MCF 10A (cell line): Measurements from ENCODE around the gene WASF2. TPM values are rescaled to one million over a fixed set of nuclear protein-coding genes. Genes with fewer than 3 reads are reported as not detected.

Experiments
- BruUV-seq: library from RNA; stranded (reverse); fragments of 400-500 nt; replicated peaks from 2 replicates; lab custom pipeline; 2021; lab: Mats Ljungman, UMichigan
- CTCF ChIA-PET: fragments of 300-600 bp; sonication (Branson Sonifier 250); formaldehyde crosslinking; extraction: SDS; loops from one replicate; lab custom pipeline; 2021; ENCODE audit warnings: antibody characterized with exemption, inconsistent platforms; lab: Yijun Ruan, JAX
- POLR2A ChIA-PET: fragments of 300-600, 350-650 bp; sonication (Branson Sonifier 250); formaldehyde crosslinking; extraction: SDS; loops from one replicate; lab custom pipeline; 2020; ENCODE audit warnings: antibody characterized with exemption, inconsistent platforms; lab: Yijun Ruan, JAX
- DNase-seq: peaks from one replicate; pipeline ENCODE4 v3.0.0-alpha.2; 2018; ENCODE audit not compliant: unreplicated experiment
- H3K27ac Mint-ChIP-seq: one replicate; pipeline ENCODE4 v1.8.0; 2022; ENCODE audit warnings: mild to moderate bottlenecking, low read depth, mixed read lengths; ENCODE audit not compliant: unreplicated experiment
- H3K27me3 Mint-ChIP-seq: one replicate; pipeline ENCODE4 v1.8.0; 2022; ENCODE audit warnings: mixed read lengths; ENCODE audit not compliant: insufficient read depth, unreplicated experiment
- H3K36me3 Mint-ChIP-seq: one replicate; pipeline ENCODE4 v1.8.0; 2022; ENCODE audit warnings: mild to moderate bottlenecking, moderate library complexity, mixed read lengths; ENCODE audit not compliant: insufficient read depth, unreplicated experiment
- H3K4me1 Mint-ChIP-seq: one replicate; pipeline ENCODE4 v1.8.0; 2022; ENCODE audit warnings: mixed read lengths; ENCODE audit not compliant: insufficient read depth, unreplicated experiment
- H3K4me3 Mint-ChIP-seq: one replicate; pipeline ENCODE4 v1.8.0; 2022; ENCODE audit warnings: mild to moderate bottlenecking, moderate library complexity, mixed read lengths; ENCODE audit not compliant: unreplicated experiment
- H3K9me3 Mint-ChIP-seq: one replicate; pipeline ENCODE4 v1.8.0; 2022; ENCODE audit warnings: mixed read lengths; ENCODE audit not compliant: unreplicated experiment
- intact Hi-C: fragments of 100-400 bp; cut with micrococcal nuclease; formaldehyde crosslinking; loops from 2 replicates; pipeline ENCODE4 v1.14.1; 2022
- total RNA-seq: library from RNA; stranded (reverse); gene quantifications from 2 replicates; pipeline ENCODE4 v1.2.3, GENCODE V29; 2022
- TF ChIP-seq, protein P1 (sequence below): fragments of 200-600 bp; IDR thresholded peaks from one replicate; pipeline ENCODE4 v1.8.0; 2022; ENCODE audit warnings: antibody characterized with exemption, mild to moderate bottlenecking; ENCODE audit not compliant: unreplicated experiment

The WASF2 gene
- total RNA-seq, 1 experiment from 2014 or later, result 131 TPM

GRCh38 chr1:27356619-27357280 is 133.2 kb downstream of the WASF2 start:
- BruUV-seq, result no TSS peak
- ChIA-PET CTCF (interaction anchor here (0.5 to 4.1 kb wide), 21 partner anchors 8 to 509 kb away, joined by 3 to 45 read pairs (median 4); partner anchors contain the start of genes CD164L2, MAP3K6 and SYTL1), POLR2A (interaction anchor here (0.7 to 3.6 kb wide), 4 partner anchors 10 to 42 kb away, joined by 3 to 15 read pairs (median 4); partner anchors contain the start of gene SYTL1)
- intact Hi-C loops, result no loop called here
- DNase-seq, result no peak
- H3K4me3 Mint-ChIP-seq, result no peak overlapping the region
- H3K9me3 Mint-ChIP-seq, result no peaks in the 10 kb centered on the region
- peaks cover 4% of the 10 kb centered on the region for H3K4me1 Mint-ChIP-seq
- no peak overlapping the region for H3K27ac Mint-ChIP-seq
- H3K36me3 Mint-ChIP-seq, result peaks cover 76% of the 10 kb centered on the region
- TF ChIP-seq, protein P1, sequence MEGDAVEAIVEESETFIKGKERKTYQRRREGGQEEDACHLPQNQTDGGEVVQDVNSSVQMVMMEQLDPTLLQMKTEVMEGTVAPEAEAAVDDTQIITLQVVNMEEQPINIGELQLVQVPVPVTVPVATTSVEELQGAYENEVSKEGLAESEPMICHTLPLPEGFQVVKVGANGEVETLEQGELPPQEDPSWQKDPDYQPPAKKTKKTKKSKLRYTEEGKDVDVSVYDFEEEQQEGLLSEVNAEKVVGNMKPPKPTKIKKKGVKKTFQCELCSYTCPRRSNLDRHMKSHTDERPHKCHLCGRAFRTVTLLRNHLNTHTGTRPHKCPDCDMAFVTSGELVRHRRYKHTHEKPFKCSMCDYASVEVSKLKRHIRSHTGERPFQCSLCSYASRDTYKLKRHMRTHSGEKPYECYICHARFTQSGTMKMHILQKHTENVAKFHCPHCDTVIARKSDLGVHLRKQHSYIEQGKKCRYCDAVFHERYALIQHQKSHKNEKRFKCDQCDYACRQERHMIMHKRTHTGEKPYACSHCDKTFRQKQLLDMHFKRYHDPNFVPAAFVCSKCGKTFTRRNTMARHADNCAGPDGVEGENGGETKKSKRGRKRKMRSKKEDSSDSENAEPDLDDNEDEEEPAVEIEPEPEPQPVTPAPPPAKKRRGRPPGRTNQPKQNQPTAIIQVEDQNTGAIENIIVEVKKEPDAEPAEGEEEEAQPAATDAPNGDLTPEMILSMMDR, result no peak
- no peaks in the 10 kb centered on the region for H3K27me3 Mint-ChIP-seq

GRCh38 chr1:27356277-27356618 is 133.7 kb downstream of the WASF2 start:
- Mint-ChIP-seq H3K27me3 (no peaks in the 10 kb centered on the region), H3K4me1 (peaks cover 4% of the 10 kb centered on the region), H3K9me3 (no peaks in the 10 kb centered on the region), H3K36me3 (peaks cover 80% of the 10 kb centered on the region), H3K27ac (no peak overlapping the region), H3K4me3 (no peak overlapping the region)
- TF ChIP-seq, protein P1, result no peak
- ChIA-PET CTCF (interaction anchor here (0.8 to 4.1 kb wide), 8 partner anchors 10 to 305 kb away, joined by 3 to 45 read pairs (median 13); partner anchors contain the start of genes MAP3K6 and SYTL1), POLR2A (interaction anchor here (1.2 to 4.2 kb wide), 4 partner anchors 9 to 34 kb away, joined by 3 to 24 read pairs (median 10); partner anchors contain the start of genes MAP3K6 and SYTL1)
- DNase-seq, result no peak
- intact Hi-C loops, result no loop called here
- BruUV-seq, result no TSS peak

DNA sequence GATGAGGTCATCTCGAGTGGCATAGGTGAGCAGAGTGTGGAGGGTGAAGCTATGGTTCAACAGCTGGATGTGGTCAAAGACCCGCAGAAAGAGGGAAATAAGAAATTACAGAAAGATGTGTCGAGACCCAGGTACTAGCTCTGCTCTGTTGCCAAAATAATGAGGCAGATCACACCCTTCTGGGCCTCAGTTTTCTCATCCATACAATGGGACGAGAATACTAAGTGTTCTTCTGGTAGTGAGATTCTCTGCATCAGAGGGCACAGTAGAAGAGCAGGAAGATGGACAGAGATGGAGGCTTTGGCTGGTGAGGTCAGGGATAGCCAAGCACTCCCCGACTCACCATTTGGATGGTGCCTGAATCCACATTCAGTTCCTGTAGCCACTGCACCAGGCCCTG is 134.3 kb downstream of the WASF2 start:
- ChIA-PET POLR2A (interaction anchor here (1.2 to 4.2 kb wide), 4 partner anchors 9 to 34 kb away, joined by 3 to 24 read pairs (median 10); partner anchors contain the start of genes MAP3K6 and SYTL1), CTCF (interaction anchor here (2.2 to 4.1 kb wide), 4 partner anchors 10 to 55 kb away, joined by 9 to 45 read pairs (median 30); partner anchors contain the start of genes MAP3K6 and SYTL1)
- DNase-seq, result no peak
- Mint-ChIP-seq H3K27ac (no peak overlapping the region), H3K36me3 (peaks cover 81% of the 10 kb centered on the region), H3K4me3 (no peak overlapping the region), H3K4me1 (peaks cover 4% of the 10 kb centered on the region), H3K9me3 (no peaks in the 10 kb centered on the region), H3K27me3 (no peaks in the 10 kb centered on the region)
- BruUV-seq, result no TSS peak
- intact Hi-C loops, result no loop called here
- TF ChIP-seq, protein P1, result no peak

Other genes with a start within 250 kb of the WASF2 start
- gene TMEM222, start 168.0 kb downstream of the WASF2 start, total RNA-seq, result 36.9 and 38.3 TPM in 2 replicates
- gene SYTL1, start 148.1 kb downstream of the WASF2 start, total RNA-seq, result 64.8 and 81.8 TPM in 2 replicates
- 13.2 and 13.5 TPM in 2 replicates for gene MAP3K6, start 123.2 kb downstream of the WASF2 start, total RNA-seq
- gene FCN3, start 115.3 kb downstream of the WASF2 start, total RNA-seq, result not detected in 2 replicates
- gene CD164L2, start 106.8 kb downstream of the WASF2 start, total RNA-seq, result 0.23 TPM in 1 of 2 replicates, not detected in the other
- 0.47 and 0.65 TPM in 2 replicates for gene GPR3, start 97.5 kb downstream of the WASF2 start, total RNA-seq
- 18.4 and 25.2 TPM in 2 replicates for gene AHDC1, start 114.0 kb upstream of the WASF2 start, total RNA-seq
- not detected in 2 replicates for gene FGR, start 145.0 kb upstream of the WASF2 start, total RNA-seq
- 3.8 and 5.8 TPM in 2 replicates for gene IFI6, start 182.0 kb upstream of the WASF2 start, total RNA-seq
- 9.7 and 9.9 TPM in 2 replicates for gene FAM76A, start 235.8 kb upstream of the WASF2 start, total RNA-seq